HCT116 (cell line): Measurements from ENCODE around the gene CLEC14A.

Experiments
- CEBPB ChIP-seq: IDR thresholded peaks from 2 replicates; pipeline ENCODE4 v1.6.1; 2012; ENCODE audit warnings: low read depth
- CTCF ChIP-seq, 3 experiments: fragments of 200-600 bp in 1 of 3; sonication (generic) in 1 of 3; IDR thresholded peaks in 2 of 3; conservative IDR thresholded peaks in 1 of 3; 2 replicates each; pipeline ENCODE4 v1.5.1; 2012 to 2017; ENCODE audit warnings: low read depth in 2 of 3, low read length in 2 of 3, antibody characterized with exemption in 1 of 3, borderline replicate concordance in 1 of 3, control low read depth in 1 of 3, mild to moderate bottlenecking in 1 of 3, mixed read lengths in 1 of 3, mixed run types in 1 of 3, moderate library complexity in 1 of 3; ENCODE audit not compliant: insufficient read depth in 1 of 3
- EZH2 ChIP-seq: fragments of 200-600 bp; sonication (generic); IDR thresholded peaks from 2 replicates; pipeline ENCODE4 v1.6.1; 2017; ENCODE audit warnings: antibody characterized with exemption, mixed run types
- MAX ChIP-seq: IDR thresholded peaks from 2 replicates; pipeline ENCODE4 v1.6.1; 2012
- POLR2A ChIP-seq: IDR thresholded peaks from 2 replicates; pipeline ENCODE4 v1.7.0; 2011; ENCODE audit warnings: borderline replicate concordance; ENCODE audit not compliant: insufficient read depth, insufficient read length; ENCODE audit errors: extremely low read depth
- REST ChIP-seq: IDR thresholded peaks from 2 replicates; pipeline ENCODE4 v1.6.1; 2012; ENCODE audit warnings: low read depth
- TF ChIP-seq, protein P1 (sequence below): IDR thresholded peaks from 2 replicates; pipeline ENCODE4 v1.6.1; 2011; ENCODE audit warnings: mild to moderate bottlenecking, low read length, moderate library complexity; ENCODE audit not compliant: insufficient replicate concordance; ENCODE audit errors: extremely low read depth

DNA sequence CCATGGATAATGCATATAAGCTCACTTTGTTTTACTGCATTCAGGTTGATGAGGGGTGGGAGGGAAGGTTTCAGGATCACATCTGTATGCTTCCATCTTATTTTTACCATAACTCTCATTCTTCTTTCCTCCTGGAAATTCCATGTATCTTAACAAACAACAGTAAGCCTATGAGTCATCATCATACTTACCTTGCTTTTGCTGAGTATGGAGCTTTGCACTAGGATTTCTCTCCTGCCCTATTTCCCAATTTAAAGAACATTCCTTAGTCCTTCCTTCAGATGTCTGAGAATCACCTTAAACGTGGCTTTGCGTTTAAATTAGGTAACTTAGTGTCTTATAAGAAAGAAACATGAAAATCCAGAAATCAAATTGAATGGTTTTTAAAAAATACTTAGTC lies 1.6 kb upstream of the CLEC14A start:
- TF ChIP-seq CEBPB: no peak
- TF ChIP-seq REST: no peak
- no peak for TF ChIP-seq MAX
- TF ChIP-seq CTCF (IDR thresholded peaks at IDR 0.05 in 2 of 3, conservative IDR thresholded peaks at IDR 0.05 in 1 of 3; ENCODE audit: borderline replicate concordance in 1 of 3, insufficient read depth in 1 of 3, low read depth in 2 of 3, low read length in 2 of 3): no peak
- no peak for TF ChIP-seq POLR2A
- no peak for TF ChIP-seq EZH2
- TF ChIP-seq, protein P1, sequence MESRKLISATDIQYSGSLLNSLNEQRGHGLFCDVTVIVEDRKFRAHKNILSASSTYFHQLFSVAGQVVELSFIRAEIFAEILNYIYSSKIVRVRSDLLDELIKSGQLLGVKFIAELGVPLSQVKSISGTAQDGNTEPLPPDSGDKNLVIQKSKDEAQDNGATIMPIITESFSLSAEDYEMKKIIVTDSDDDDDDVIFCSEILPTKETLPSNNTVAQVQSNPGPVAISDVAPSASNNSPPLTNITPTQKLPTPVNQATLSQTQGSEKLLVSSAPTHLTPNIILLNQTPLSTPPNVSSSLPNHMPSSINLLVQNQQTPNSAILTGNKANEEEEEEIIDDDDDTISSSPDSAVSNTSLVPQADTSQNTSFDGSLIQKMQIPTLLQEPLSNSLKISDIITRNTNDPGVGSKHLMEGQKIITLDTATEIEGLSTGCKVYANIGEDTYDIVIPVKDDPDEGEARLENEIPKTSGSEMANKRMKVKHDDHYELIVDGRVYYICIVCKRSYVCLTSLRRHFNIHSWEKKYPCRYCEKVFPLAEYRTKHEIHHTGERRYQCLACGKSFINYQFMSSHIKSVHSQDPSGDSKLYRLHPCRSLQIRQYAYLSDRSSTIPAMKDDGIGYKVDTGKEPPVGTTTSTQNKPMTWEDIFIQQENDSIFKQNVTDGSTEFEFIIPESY: no peak
